SU-DHL-6 (cell line): Measurements from ENCODE around the gene KCNIP2.

ENCODE experiments used
- H2AFZ ChIP-seq: fragments of 200-600 bp; sonication (generic); 2 replicates; pipeline ENCODE4 v1.6.1; 2014; ENCODE audit warnings: low read depth, mild to moderate bottlenecking, moderate library complexity, mixed read lengths, antibody characterized with exemption, low read length; ENCODE audit not compliant: severe bottlenecking
- H3F3A ChIP-seq: fragments of 200-600 bp; shearing (Covaris generic); 2 replicates; pipeline ENCODE4 v1.6.0; 2016; ENCODE audit warnings: antibody characterized with exemption, mild to moderate bottlenecking; ENCODE audit not compliant: insufficient read depth
- H3K27ac ChIP-seq: fragments of 200-600 bp; sonication (generic); 2 replicates; pipeline ENCODE4 v1.5.1; 2016; ENCODE audit warnings: low read depth, mild to moderate bottlenecking, low read length, moderate library complexity, mixed read lengths
- H3K27me3 ChIP-seq: fragments of 200-600 bp; sonication (generic), shearing (Covaris generic); 2 replicates; pipeline ENCODE4 v1.6.0; 2014; ENCODE audit warnings: mild to moderate bottlenecking, low read length
- H3K36me3 ChIP-seq: fragments of 200-600 bp; sonication (generic); 2 replicates; pipeline ENCODE4 v1.6.1; 2014; ENCODE audit warnings: mild to moderate bottlenecking, low read length, mixed read lengths
- H3K4me2 ChIP-seq: fragments of 300-600, 200-600 bp; shearing (Covaris generic), sonication (generic); 2 replicates; pipeline ENCODE4 v1.6.0; 2014; ENCODE audit warnings: low read length, low read depth, mild to moderate bottlenecking; ENCODE audit not compliant: poor library complexity, severe bottlenecking
- H3K4me3 ChIP-seq: fragments of 200-600 bp; sonication (generic); 2 replicates; pipeline ENCODE4 v1.5.1; 2014; ENCODE audit warnings: antibody characterized with exemption, low read length, mild to moderate bottlenecking, mixed read lengths; ENCODE audit not compliant: insufficient read depth, poor library complexity, severe bottlenecking
- H3K79me2 ChIP-seq: fragments of 200-600 bp; sonication (generic); 2 replicates; pipeline ENCODE4 v1.6.1; 2014; ENCODE audit warnings: mild to moderate bottlenecking, low read length, moderate library complexity; ENCODE audit not compliant: insufficient read depth
- H3K9ac ChIP-seq: fragments of 200-600 bp; sonication (generic); 2 replicates; pipeline ENCODE4 v1.7.0; 2014; ENCODE audit warnings: mild to moderate bottlenecking, low read length
- H3K9me2 ChIP-seq: fragments of 200-600 bp; sonication (generic); replicated peaks from 2 replicates; pipeline ENCODE4 v1.6.1; 2014; ENCODE audit warnings: low read length; ENCODE audit not compliant: insufficient read depth
- H3K9me3 ChIP-seq: fragments of 200-600 bp; sonication (generic); 2 replicates; pipeline ENCODE4 v1.6.1; 2014; ENCODE audit warnings: low read length, mixed read lengths; ENCODE audit not compliant: insufficient read depth
- H4K20me1 ChIP-seq: fragments of 200-600 bp; sonication (generic); 2 replicates; pipeline ENCODE4 v1.6.1; 2014; ENCODE audit warnings: low read depth, mild to moderate bottlenecking, antibody characterized with exemption, low read length, moderate library complexity, mixed read lengths
- EZH2phosphoT487 ChIP-seq: fragments of 200-600 bp; sonication (generic), shearing (Covaris generic); conservative IDR thresholded peaks from 2 replicates; pipeline ENCODE4 v1.6.1; 2018; ENCODE audit warnings: mild to moderate bottlenecking, antibody characterized with exemption, low read length, moderate library complexity, mixed read lengths
- TF ChIP-seq, protein P1 (sequence below): fragments of 200-600 bp; sonication (generic); IDR thresholded peaks from one replicate; pipeline ENCODE4 v1.5.1; 2017; ENCODE audit warnings: antibody characterized with exemption, mild to moderate bottlenecking, low read length, moderate library complexity; ENCODE audit not compliant: insufficient read depth, poor library complexity, severe bottlenecking

Gene KCNIP2

DNA sequence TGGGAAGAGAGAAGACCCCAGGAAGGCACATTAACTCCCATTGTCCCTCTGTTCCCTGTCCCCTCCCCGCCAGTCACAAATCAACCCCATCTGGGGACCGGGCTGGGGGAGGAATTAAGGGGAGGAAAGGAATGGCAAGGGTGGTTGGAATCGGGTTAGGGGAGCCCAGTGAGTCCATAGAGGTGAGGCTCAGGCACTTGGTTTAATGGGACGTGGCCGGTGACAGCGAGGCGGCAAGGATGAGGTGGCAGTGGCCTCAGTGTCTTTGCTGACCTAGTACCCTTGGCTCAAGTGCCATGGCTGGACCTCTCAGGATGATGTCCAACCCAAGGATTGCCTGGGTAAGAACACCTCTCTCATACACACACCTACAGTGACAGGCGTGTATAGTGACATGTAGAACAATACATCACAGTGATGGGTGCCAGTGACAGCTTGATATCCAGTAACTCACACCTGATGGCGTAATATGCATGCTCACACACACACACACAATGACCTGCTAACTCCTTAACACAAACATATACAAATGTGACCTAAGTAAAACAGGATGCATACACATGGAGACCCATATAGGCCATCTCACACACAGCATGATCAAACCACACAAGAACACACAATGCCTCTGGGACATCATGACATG, 12.3 kb downstream of the KCNIP2 start:
- Histone ChIP-seq H3K4me3 (no peak overlapping the region), H3K9ac (peak overlapping the region; percentile 37), H3F3A (peaks cover 6% of the 10 kb centered on the region), H3K27me3 (no peaks in the 10 kb centered on the region), H3K9me2 (no peaks in the 10 kb centered on the region), H3K27ac (peak overlapping the region; percentile 89), H3K36me3 (no peaks in the 10 kb centered on the region), H3K9me3 (no peaks in the 10 kb centered on the region), H2AFZ (peak overlapping the region; percentile 69), H4K20me1 (no peaks in the 10 kb centered on the region), H3K4me2 (peak overlapping the region; percentile 90), H3K79me2 (no peaks in the 10 kb centered on the region)
- TF ChIP-seq EZH2phosphoT487, result no peak
- TF ChIP-seq, protein P1, sequence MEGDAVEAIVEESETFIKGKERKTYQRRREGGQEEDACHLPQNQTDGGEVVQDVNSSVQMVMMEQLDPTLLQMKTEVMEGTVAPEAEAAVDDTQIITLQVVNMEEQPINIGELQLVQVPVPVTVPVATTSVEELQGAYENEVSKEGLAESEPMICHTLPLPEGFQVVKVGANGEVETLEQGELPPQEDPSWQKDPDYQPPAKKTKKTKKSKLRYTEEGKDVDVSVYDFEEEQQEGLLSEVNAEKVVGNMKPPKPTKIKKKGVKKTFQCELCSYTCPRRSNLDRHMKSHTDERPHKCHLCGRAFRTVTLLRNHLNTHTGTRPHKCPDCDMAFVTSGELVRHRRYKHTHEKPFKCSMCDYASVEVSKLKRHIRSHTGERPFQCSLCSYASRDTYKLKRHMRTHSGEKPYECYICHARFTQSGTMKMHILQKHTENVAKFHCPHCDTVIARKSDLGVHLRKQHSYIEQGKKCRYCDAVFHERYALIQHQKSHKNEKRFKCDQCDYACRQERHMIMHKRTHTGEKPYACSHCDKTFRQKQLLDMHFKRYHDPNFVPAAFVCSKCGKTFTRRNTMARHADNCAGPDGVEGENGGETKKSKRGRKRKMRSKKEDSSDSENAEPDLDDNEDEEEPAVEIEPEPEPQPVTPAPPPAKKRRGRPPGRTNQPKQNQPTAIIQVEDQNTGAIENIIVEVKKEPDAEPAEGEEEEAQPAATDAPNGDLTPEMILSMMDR, result no peak

DNA sequence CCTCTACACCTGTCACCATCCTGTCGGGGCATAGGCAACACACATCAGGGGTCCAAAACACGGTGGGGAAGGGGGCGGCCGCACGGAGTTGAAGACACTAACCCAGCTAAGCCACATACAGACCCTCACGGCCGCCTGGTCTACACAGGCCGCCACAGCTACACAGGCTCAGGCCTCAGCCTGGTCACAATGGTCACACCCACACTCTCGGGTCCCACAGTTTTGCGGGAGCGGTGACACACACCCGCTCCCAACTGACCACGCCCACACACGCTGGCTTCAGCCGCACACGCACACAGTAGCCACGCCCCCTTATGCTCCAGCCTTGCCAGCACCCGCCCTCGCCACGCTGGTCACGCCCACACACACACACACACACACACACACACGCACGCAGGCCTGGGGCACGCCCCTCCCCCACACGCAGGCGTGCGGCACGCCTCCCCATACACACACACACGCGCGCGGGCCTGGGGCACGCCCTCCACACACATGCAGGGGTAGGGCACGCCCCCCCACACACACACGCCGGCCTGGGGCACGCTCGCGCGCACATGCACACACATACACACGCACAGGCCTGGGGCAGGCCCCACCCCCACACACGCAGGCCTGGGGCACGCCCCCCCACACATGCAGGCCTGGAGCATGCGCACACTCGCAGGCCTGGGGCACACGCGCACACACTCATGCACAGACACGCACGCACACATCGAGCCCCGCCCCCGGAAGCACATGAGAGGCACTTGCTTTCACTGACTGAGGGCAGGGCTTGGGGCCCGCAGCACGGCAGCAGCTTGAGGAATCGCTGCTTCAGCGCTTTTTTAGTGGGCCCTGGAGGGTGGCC, 13.1 kb downstream of the KCNIP2 start:
- Histone ChIP-seq H3K4me3 (peak overlapping the region; percentile 22), H3K27ac (peak overlapping the region; percentile 89), H4K20me1 (no peaks in the 10 kb centered on the region), H3K9me2 (no peaks in the 10 kb centered on the region), H3K36me3 (no peaks in the 10 kb centered on the region), H3F3A (peaks cover 6% of the 10 kb centered on the region), H3K9ac (peak overlapping the region; percentile 37), H3K4me2 (peak overlapping the region; percentile 90), H3K79me2 (no peaks in the 10 kb centered on the region), H2AFZ (peak overlapping the region; percentile 69), H3K27me3 (no peaks in the 10 kb centered on the region), H3K9me3 (no peaks in the 10 kb centered on the region)
- TF ChIP-seq, protein P1, result no peak
- no peak for TF ChIP-seq EZH2phosphoT487

DNA sequence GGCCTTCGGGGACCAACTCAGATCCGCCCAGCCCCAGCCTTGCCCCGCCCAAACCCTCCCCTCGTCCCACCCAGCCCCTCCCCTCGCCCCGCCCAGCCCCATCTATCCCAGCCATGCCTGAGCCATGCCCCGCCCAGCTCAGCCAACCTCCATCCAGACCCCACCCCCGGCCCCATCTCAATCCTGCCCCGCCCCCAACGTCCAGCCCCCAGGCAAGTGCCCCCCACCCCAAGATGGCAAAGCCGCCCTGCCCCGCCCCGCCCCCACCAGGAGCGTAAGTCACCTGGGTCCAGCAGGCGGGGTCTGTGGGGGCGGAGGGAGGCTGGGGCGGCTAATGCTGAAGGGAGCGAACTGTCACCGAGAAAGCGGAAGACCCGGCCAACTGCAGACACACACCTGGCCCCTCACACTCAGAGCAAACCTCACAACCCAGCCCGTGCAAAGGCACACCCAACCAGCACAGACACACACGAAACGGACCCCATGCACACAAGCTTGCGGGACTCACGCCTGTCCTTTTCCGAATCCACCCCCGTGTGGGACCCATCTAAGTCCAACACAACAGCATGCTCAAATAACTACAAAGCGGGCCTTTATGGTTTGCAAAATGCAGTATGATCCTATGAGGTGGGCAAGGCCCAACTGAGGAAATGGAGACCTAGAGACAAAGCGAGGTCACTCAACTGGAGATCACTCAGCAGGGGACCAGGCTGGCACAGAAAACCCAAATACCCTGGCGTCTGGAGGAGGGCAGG, 13.9 kb downstream of the KCNIP2 start:
- peak overlapping the region; percentile 90 for H3K4me2 ChIP-seq

More for the DNA sequence above, 13.9 kb downstream of the KCNIP2 start:
- H4K20me1 ChIP-seq, result no peaks in the 10 kb centered on the region
- H3K27me3 ChIP-seq, result no peaks in the 10 kb centered on the region
- no peaks in the 10 kb centered on the region for H3K36me3 ChIP-seq
- H3K9me3 ChIP-seq, result no peaks in the 10 kb centered on the region
- TF ChIP-seq, protein P1, result no peak
- no peak for TF ChIP-seq EZH2phosphoT487
- H3K9ac ChIP-seq, result peak overlapping the region; percentile 37
- peak overlapping the region; percentile 69 for H2AFZ ChIP-seq
- peak overlapping the region; percentile 89 for H3K27ac ChIP-seq
- no peaks in the 10 kb centered on the region for H3K9me2 ChIP-seq
- H3F3A ChIP-seq, result peaks cover 6% of the 10 kb centered on the region
- peak overlapping the region; percentile 22 for H3K4me3 ChIP-seq
- H3K79me2 ChIP-seq, result no peaks in the 10 kb centered on the region
